ENCODE data around the gene BUD23. TPM values are rescaled to one million over a fixed set of nuclear protein-coding genes. Genes with fewer than 3 reads are reported as not detected.

Gene BUD23
- polyA plus RNA-seq, 4 donors = 37.8 to 90.0 (median 61.7) TPM

Other genes with a start within 250 kb of the BUD23 start
- gene FZD9, start 249.8 kb upstream of the BUD23 start, polyA plus RNA-seq = 1 to 10 TPM in 1 of 4 donors, under 1 TPM in 2, not detected in 1; 0.27 to 3.6 (median 0.30) TPM
- gene BAZ1B, start 161.3 kb upstream of the BUD23 start, polyA plus RNA-seq = 10 to 100 TPM; 15.7 to 34.4 (median 23.2) TPM
- gene BCL7B, start 125.9 kb upstream of the BUD23 start, polyA plus RNA-seq = 10 to 100 TPM; 38.8 to 86.2 (median 64.3) TPM
- 10 to 100 TPM in 2 of 4 donors, 1 to 10 TPM in 2; 5.4 to 40.1 (median 19.0) TPM for gene TBL2, start 105.0 kb upstream of the BUD23 start, polyA plus RNA-seq
- gene MLXIPL, start 59.1 kb upstream of the BUD23 start, polyA plus RNA-seq = 100 to 1,000 TPM in 3 of 4 donors, 10 to 100 TPM in 1; 95.8 to 208 (median 128) TPM
- 1 to 10 TPM; 2.6 to 4.2 (median 3.2) TPM for gene VPS37D, start 15.8 kb upstream of the BUD23 start, polyA plus RNA-seq
- gene DNAJC30, start 144 bp upstream of the BUD23 start, polyA plus RNA-seq = 10 to 100 TPM in 1 of 4 donors, 1 to 10 TPM in 3; 6.0 to 10.4 (median 7.8) TPM
- gene STX1A, start 36.1 kb downstream of the BUD23 start, polyA plus RNA-seq = 10 to 100 TPM in 3 of 4 donors, 1 to 10 TPM in 1; 9.5 to 30.0 (median 14.6) TPM
- gene ABHD11, start 55.2 kb downstream of the BUD23 start, polyA plus RNA-seq = 10 to 100 TPM; 53.0 to 93.3 (median 62.5) TPM
- gene CLDN3, start 86.7 kb downstream of the BUD23 start, polyA plus RNA-seq = 100 to 1,000 TPM; 236 to 394 (median 308) TPM
- 100 to 1,000 TPM; 115 to 531 (median 202) TPM for gene CLDN4, start 147.4 kb downstream of the BUD23 start, polyA plus RNA-seq
- gene METTL27, start 158.9 kb downstream of the BUD23 start, polyA plus RNA-seq = 10 to 100 TPM in 1 of 4 donors, 1 to 10 TPM in 1, under 1 TPM in 2; 0.89 to 14.4 (median 2.5) TPM
- under 1 TPM in 2 of 4 donors, not detected in 2; 0.18 to 0.19 TPM for gene TMEM270, start 177.6 kb downstream of the BUD23 start, polyA plus RNA-seq

All from small intestine (tissue), 4 donors.